Choroid plexus epithelial cell (primary cell): ENCODE measurements around the gene RNF208.

Source experiments
- DNase-seq: peaks from one replicate; pipeline ENCODE4 v3.0.0-alpha.2; 2010; ENCODE audit warnings: low read depth
- H3K4me3 ChIP-seq: 2 replicates; pipeline ENCODE4 v1.5.1; 2011; ENCODE audit warnings: low read depth, mild to moderate bottlenecking, control low read depth, low read length, moderate library complexity
- TF ChIP-seq, protein P1 (sequence below): conservative IDR thresholded peaks from 2 replicates; pipeline ENCODE4 v1.5.1; 2011; ENCODE audit warnings: low read depth, mild to moderate bottlenecking, control low read depth, inconsistent platforms, low read length, moderate library complexity

RNF208 gene

GRCh38 chr9:137211532-137211931 lies 10.5 kb downstream of the RNF208 start:
- DNase-seq = no peak
- H3K4me3 ChIP-seq = no peak overlapping the region
- TF ChIP-seq, protein P1, sequence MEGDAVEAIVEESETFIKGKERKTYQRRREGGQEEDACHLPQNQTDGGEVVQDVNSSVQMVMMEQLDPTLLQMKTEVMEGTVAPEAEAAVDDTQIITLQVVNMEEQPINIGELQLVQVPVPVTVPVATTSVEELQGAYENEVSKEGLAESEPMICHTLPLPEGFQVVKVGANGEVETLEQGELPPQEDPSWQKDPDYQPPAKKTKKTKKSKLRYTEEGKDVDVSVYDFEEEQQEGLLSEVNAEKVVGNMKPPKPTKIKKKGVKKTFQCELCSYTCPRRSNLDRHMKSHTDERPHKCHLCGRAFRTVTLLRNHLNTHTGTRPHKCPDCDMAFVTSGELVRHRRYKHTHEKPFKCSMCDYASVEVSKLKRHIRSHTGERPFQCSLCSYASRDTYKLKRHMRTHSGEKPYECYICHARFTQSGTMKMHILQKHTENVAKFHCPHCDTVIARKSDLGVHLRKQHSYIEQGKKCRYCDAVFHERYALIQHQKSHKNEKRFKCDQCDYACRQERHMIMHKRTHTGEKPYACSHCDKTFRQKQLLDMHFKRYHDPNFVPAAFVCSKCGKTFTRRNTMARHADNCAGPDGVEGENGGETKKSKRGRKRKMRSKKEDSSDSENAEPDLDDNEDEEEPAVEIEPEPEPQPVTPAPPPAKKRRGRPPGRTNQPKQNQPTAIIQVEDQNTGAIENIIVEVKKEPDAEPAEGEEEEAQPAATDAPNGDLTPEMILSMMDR = no peak

- no peak for DNase-seq
- H3K4me3 ChIP-seq = no peak overlapping the region
- TF ChIP-seq, protein P1 = no peak
These were observed 15.4 kb downstream of the RNF208 start for GRCh38 chr9:137206602-137207001.

GRCh38 chr9:137205126-137206069 lies 16.6 kb downstream of the RNF208 start, which contains the start of the genes NDOR1 and TMEM203:
TSS of gene NDOR1 (plus strand) at chr9:137205700. CDS start at chr9:137205778, 78 bp downstream.
TSS of gene TMEM203 (minus strand) at chr9:137205648. CDS start at chr9:137205414, 234 bp downstream.
- DNase-seq = peak; percentile 80
- H3K4me3 ChIP-seq = peak within 1 kb of the TSS; percentile 94
- TF ChIP-seq, protein P1 = no peak

- DNase-seq = no peak
- TF ChIP-seq, protein P1 = no peak
- H3K4me3 ChIP-seq = peak overlapping the region; percentile 94
These were observed 17.3 kb downstream of the RNF208 start for GRCh38 chr9:137204731-137205125.

DNA sequence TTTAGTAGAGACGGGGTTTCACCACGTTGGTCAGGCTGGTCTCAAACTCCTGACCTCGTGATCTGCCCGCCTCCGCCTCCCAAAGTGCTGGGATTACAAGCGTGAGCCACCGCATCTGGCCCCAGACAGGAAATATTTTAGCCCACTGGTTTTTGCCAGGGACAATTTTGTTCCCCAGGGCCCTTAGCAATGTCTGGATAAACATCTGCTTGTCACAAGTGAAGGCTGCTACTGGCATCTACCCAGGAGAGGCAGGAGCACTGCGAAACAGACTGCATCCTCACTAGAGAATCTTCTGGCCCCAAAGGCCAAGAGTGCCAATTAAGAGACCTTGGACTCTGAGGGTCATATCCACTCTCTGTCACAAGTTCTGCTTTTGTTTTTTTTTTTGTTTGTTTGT lies 19.1 kb downstream of the RNF208 start:
- no peak for DNase-seq
- TF ChIP-seq, protein P1 = no peak
- no peak overlapping the region for H3K4me3 ChIP-seq

- no peak for DNase-seq
These were observed 20.7 kb downstream of the RNF208 start for GRCh38 chr9:137201205-137201868.

More at GRCh38 chr9:137201205-137201868, 20.7 kb downstream of the RNF208 start:
- H3K4me3 ChIP-seq = peak overlapping the region; percentile 84
- TF ChIP-seq, protein P1 = no peak
